A549 (cell line): ENCODE measurements around the gene HS6ST3. TPM values are rescaled to one million over a fixed set of nuclear protein-coding genes. Genes with fewer than 3 reads are reported as not detected.

Experiments used
- ATAC-seq, 2 experiments: fragments of 200-7000 bp in 1 of 2; fragments of >200 bp in 1 of 2; cut with Nextera tagmentation in 1 of 2; cut with Tn5 transposase in 1 of 2; 3 replicates each; pipeline versions ENCODE4 v1.8.0 to v1.9.1; 2018 to 2020; ENCODE audit warnings: mild to moderate bottlenecking in 1 of 2, moderate library complexity in 1 of 2
- CTCF ChIA-PET: fragments of 300-600 bp; sonication (Branson Sonifier 250); formaldehyde crosslinking; extraction: SDS; loops from one replicate; lab custom pipeline; 2021; ENCODE audit warnings: antibody characterized with exemption, inconsistent platforms; lab: Yijun Ruan, JAX
- POLR2A ChIA-PET: fragments of 350-600 bp; formaldehyde crosslinking; extraction: SDS; loops from one replicate; lab custom pipeline; 2021; ENCODE audit warnings: antibody characterized with exemption, inconsistent platforms; lab: Yijun Ruan, JAX
- DNase-seq, 2 experiments: peaks; one replicate each; pipeline versions ENCODE4 v3.0.0 to v3.0.0-alpha.2; 2011 to 2016; ENCODE audit warnings: low read depth in 1 of 2, low spot score in 1 of 2
- FAIRE-seq: peaks from 2 replicates; lab custom pipeline; 2011; peaks lifted over from hg19 to GRCh38; lab: Jason Lieb, UNC
- H3K27ac ChIP-seq, 2 experiments: fragments of >200 bp; sonication (Bioruptor Twin); formaldehyde crosslinking; 3 replicates each; pipeline ENCODE4 v1.5.1; 2016 to 2017
- H3K4me1 ChIP-seq: fragments of >200 bp; sonication (Bioruptor Twin); formaldehyde crosslinking; 3 replicates; pipeline ENCODE4 v1.6.1; 2016
- H3K4me2 ChIP-seq: fragments of >200 bp; sonication (Bioruptor Twin); formaldehyde crosslinking; 3 replicates; pipeline ENCODE4 v1.6.1; 2016
- H3K4me3 ChIP-seq: fragments of >200 bp; sonication (Bioruptor Twin); formaldehyde crosslinking; 3 replicates; pipeline ENCODE4 v1.5.1; 2016
- H3K9me3 ChIP-seq: fragments of >200 bp; sonication (Bioruptor Twin); formaldehyde crosslinking; 3 replicates; pipeline ENCODE4 v1.6.1; 2016
- CBX2 ChIP-seq: fragments of 200-600 bp; sonication (generic); IDR thresholded peaks from 2 replicates; pipeline ENCODE4 v1.6.1; 2016; ENCODE audit warnings: low read depth, mild to moderate bottlenecking, borderline replicate concordance
- CBX8 ChIP-seq: fragments of 200-600 bp; sonication (generic); IDR thresholded peaks from 2 replicates; pipeline ENCODE4 v1.6.1; 2016
- CHD2 ChIP-seq: fragments of 150-350 bp; IDR thresholded peaks from 2 replicates; pipeline ENCODE4 v1.6.1; 2014; ENCODE audit warnings: low read length; ENCODE audit not compliant: partially characterized antibody
- CHD4 ChIP-seq: fragments of 200-600 bp; sonication (generic); IDR thresholded peaks from 2 replicates; pipeline ENCODE4 v1.6.1; 2016; ENCODE audit warnings: antibody characterized with exemption, mild to moderate bottlenecking, borderline replicate concordance
- EHF ChIP-seq: fragments of 250-450 bp; sonication (Bioruptor Pico); IDR thresholded peaks from 2 replicates; pipeline ENCODE4 v1.5.0; 2020; ENCODE audit warnings: mild to moderate bottlenecking
- EP300 ChIP-seq, 2 experiments: fragments of >200 bp; sonication (Bioruptor Twin); formaldehyde crosslinking; IDR thresholded peaks; 2 replicates in 1 of 2; 3 replicates in 1 of 2; pipeline ENCODE4 v1.6.1; 2016 to 2017
- FOSB ChIP-seq: fragments of 250-450 bp; sonication (Bioruptor Pico); IDR thresholded peaks from 2 replicates; pipeline ENCODE4 v1.5.0; 2020; ENCODE audit warnings: mild to moderate bottlenecking, moderate library complexity
- FOSL2 ChIP-seq, 2 experiments: fragments of 450-650 bp in 1 of 2; fragments of >200 bp in 1 of 2; sonication (Bioruptor Twin) in 1 of 2; formaldehyde crosslinking; IDR thresholded peaks; 2 replicates each; pipeline versions ENCODE4 v1.5.0 to v1.6.1; 2016 to 2020; ENCODE audit warnings: mild to moderate bottlenecking in 1 of 2, moderate library complexity in 1 of 2
- FOXS1 ChIP-seq: fragments of 250-450 bp; sonication (Bioruptor Pico); IDR thresholded peaks from 2 replicates; pipeline ENCODE4 v1.5.0; 2020; ENCODE audit warnings: mild to moderate bottlenecking, moderate library complexity
- GATA3 ChIP-seq: IDR thresholded peaks from 2 replicates; pipeline ENCODE4 v1.6.1; 2012; ENCODE audit warnings: borderline replicate concordance
- HEYL ChIP-seq: fragments of 250-450 bp; sonication (Bioruptor Pico); IDR thresholded peaks from 2 replicates; pipeline ENCODE4 v1.8.0; 2021; ENCODE audit warnings: mild to moderate bottlenecking, moderate library complexity
- HOXA7 ChIP-seq: fragments of 250-450 bp; sonication (Bioruptor Pico); IDR thresholded peaks from 2 replicates; pipeline ENCODE4 v1.5.0; 2020; ENCODE audit warnings: mild to moderate bottlenecking, moderate library complexity
- HOXB13 ChIP-seq: fragments of 250-450 bp; sonication (Bioruptor Pico); IDR thresholded peaks from 2 replicates; pipeline ENCODE4 v1.5.0; 2020; ENCODE audit warnings: low read depth, mild to moderate bottlenecking, moderate library complexity
- HOXB5 ChIP-seq: fragments of 250-450 bp; sonication (Bioruptor Pico); IDR thresholded peaks from 2 replicates; pipeline ENCODE4 v1.5.0; 2020; ENCODE audit warnings: mild to moderate bottlenecking, moderate library complexity
- MYC ChIP-seq: IDR thresholded peaks from 2 replicates; pipeline ENCODE4 v1.6.1; 2012; ENCODE audit warnings: mild to moderate bottlenecking, inconsistent platforms, low read length, improper control_type of control experiment, borderline replicate concordance
- NFE2L2 ChIP-seq: fragments of 150-350 bp; conservative IDR thresholded peaks from 2 replicates; pipeline ENCODE4 v1.6.1; 2014; ENCODE audit warnings: low read length
- NPAS2 ChIP-seq: fragments of 250-450 bp; sonication (Bioruptor Pico); IDR thresholded peaks from 2 replicates; pipeline ENCODE4 v1.8.0; 2022; ENCODE audit warnings: mild to moderate bottlenecking, moderate library complexity, borderline replicate concordance
- PHF8 ChIP-seq: fragments of 200-600 bp; sonication (generic); IDR thresholded peaks from 2 replicates; pipeline ENCODE4 v1.6.1; 2016; ENCODE audit warnings: low read depth, mild to moderate bottlenecking, antibody characterized with exemption, moderate library complexity, borderline replicate concordance
- RARB ChIP-seq: fragments of 250-450 bp; sonication (Bioruptor Pico); IDR thresholded peaks from 2 replicates; pipeline ENCODE4 v1.8.0; 2021; ENCODE audit warnings: mild to moderate bottlenecking, moderate library complexity
- RFX5 ChIP-seq: fragments of 450-650 bp; IDR thresholded peaks from 2 replicates; pipeline ENCODE4 v1.7.1; 2014; ENCODE audit warnings: antibody characterized with exemption, mild to moderate bottlenecking, moderate library complexity
- SMC3 ChIP-seq: fragments of >200 bp; sonication (Bioruptor Twin); formaldehyde crosslinking; IDR thresholded peaks from 3 replicates; pipeline ENCODE4 v1.6.1; 2018; ENCODE audit warnings: inconsistent platforms
- TFCP2L1 ChIP-seq: fragments of 250-450 bp; sonication (Bioruptor Pico); IDR thresholded peaks from 2 replicates; pipeline ENCODE4 v1.5.0; 2021; ENCODE audit warnings: mild to moderate bottlenecking
- TP53 ChIP-seq: fragments of 250-450 bp; sonication (Bioruptor Pico); IDR thresholded peaks from 2 replicates; pipeline ENCODE4 v1.5.0; 2021; ENCODE audit warnings: mild to moderate bottlenecking, moderate library complexity
- ZC3H11A ChIP-seq: fragments of 450-650 bp; IDR thresholded peaks from 2 replicates; pipeline ENCODE4 v1.6.1; 2014; ENCODE audit warnings: antibody characterized with exemption, mild to moderate bottlenecking
- WGBS: methylation state at CpG from one replicate; pipeline ENCODE4 v1.1.6; 2017; ENCODE audit errors: missing lambda C conversion rate; 5-methylcytosine and 5-hydroxymethylcytosine counted together
- polyA plus RNA-seq, 4 experiments: library from polyadenylated mRNA; depleted of rRNA in 3 of 4; stranded (reverse); fragments of >200 nt; fragmentation: RNase III in 1 of 4; extraction: RNeasy Plus Mini Kit Qiagen cat#74134 plus additional on column Dnase treatment in 1 of 4; gene quantifications; 2 replicates in 3 of 4; 3 replicates in 1 of 4; pipeline ENCODE4 v1.2.3, GENCODE V29; 2011 to 2017
- TF ChIP-seq, protein P1 (sequence below): fragments of 250-450 bp; sonication (Bioruptor Pico); IDR thresholded peaks from 2 replicates; pipeline ENCODE4 v1.5.0; 2021; ENCODE audit warnings: mild to moderate bottlenecking, moderate library complexity, borderline replicate concordance
- TF ChIP-seq, protein P2 (sequence below): fragments of 150-350 bp; IDR thresholded peaks from 2 replicates; pipeline ENCODE4 v1.6.1; 2014; ENCODE audit warnings: low read depth, mild to moderate bottlenecking, low read length
- TF ChIP-seq, protein P3 (sequence below): IDR thresholded peaks from 2 replicates; pipeline ENCODE4 v1.6.1; 2012
- TF ChIP-seq, protein P4 (sequence below): fragments of 250-450 bp; sonication (Bioruptor Pico); IDR thresholded peaks from 2 replicates; pipeline ENCODE4 v1.5.0; 2020; ENCODE audit warnings: low read depth, mild to moderate bottlenecking, moderate library complexity
- TF ChIP-seq, protein P5 (sequence below): fragments of >200 bp; sonication (Bioruptor Twin); formaldehyde crosslinking; IDR thresholded peaks from 3 replicates; pipeline ENCODE4 v1.6.1; 2016

The HS6ST3 gene
- polyA plus RNA-seq, 2 of the 4 experiments (the other 2 are of a cell fraction) = not detected

DNA sequence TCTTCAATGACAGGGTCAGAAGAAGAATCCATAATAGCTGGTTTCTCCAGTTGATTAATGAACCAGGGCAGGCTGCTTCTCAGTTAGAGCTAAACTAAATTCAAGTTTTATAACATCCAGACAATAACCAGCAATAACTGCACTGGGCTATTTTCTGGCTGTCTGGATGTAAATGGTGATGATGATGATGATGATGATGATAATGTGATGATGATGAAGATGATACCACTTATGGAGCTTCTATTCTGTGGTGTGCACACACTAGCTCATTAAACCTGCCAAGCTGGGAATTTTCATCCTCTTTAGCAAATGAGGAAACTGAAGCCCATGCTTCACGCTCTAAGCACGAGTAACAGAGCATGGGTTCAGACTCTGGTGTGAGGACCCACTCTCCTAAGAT is 772.2 kb downstream of the HS6ST3 start (continued):
- TF ChIP-seq CBX8 = no peak
- TF ChIP-seq FOSB = no peak
- no peak for TF ChIP-seq FOXS1 (CRISPR knock-in tag)
- TF ChIP-seq, protein P1, sequence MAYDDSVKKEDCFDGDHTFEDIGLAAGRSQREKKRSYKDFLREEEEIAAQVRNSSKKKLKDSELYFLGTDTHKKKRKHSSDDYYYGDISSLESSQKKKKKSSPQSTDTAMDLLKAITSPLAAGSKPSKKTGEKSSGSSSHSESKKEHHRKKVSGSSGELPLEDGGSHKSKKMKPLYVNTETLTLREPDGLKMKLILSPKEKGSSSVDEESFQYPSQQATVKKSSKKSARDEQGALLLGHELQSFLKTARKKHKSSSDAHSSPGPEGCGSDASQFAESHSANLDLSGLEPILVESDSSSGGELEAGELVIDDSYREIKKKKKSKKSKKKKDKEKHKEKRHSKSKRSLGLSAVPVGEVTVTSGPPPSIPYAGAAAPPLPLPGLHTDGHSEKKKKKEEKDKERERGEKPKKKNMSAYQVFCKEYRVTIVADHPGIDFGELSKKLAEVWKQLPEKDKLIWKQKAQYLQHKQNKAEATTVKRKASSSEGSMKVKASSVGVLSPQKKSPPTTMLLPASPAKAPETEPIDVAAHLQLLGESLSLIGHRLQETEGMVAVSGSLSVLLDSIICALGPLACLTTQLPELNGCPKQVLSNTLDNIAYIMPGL (CRISPR knock-in tag) = no peak
- TF ChIP-seq GATA3 = no peak

DNA sequence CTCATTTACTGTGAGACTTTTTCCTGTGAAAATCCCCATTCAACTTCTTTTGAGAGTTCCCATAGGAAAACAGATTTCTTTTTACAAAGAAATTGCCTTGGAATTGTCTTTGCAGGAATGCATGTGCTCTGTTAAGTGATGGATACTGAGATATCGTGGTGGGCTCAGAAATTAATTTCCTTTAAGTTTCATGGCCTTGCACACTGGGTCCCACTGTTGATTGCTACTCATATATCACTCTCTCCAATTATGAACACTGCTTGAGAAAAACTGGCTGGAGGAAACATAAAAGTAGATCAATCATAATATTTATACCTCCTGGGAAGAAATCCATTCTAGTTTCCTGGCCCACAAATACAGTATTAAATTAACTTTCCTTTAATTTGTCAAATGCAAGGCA is 773.1 kb downstream of the HS6ST3 start:
- DNase-seq (no peak), ATAC-seq (no peak), FAIRE-seq (no peak)
- ChIA-PET POLR2A (no interaction called here), CTCF (no interaction called here)
- Histone ChIP-seq H3K27ac (no peak overlapping the region), H3K9me3 (no peaks in the 10 kb centered on the region), H3K4me3 (no peak overlapping the region), H3K4me1 (no peaks in the 10 kb centered on the region), H3K4me2 (no peak overlapping the region)
- WGBS = 0% methylated on average over 1 of the region's 1 CpG
- TF ChIP-seq HEYL (no peak), CHD2 (no peak), HOXB5 (CRISPR knock-in tag) (no peak), MYC (no peak)
- TF ChIP-seq, protein P2, sequence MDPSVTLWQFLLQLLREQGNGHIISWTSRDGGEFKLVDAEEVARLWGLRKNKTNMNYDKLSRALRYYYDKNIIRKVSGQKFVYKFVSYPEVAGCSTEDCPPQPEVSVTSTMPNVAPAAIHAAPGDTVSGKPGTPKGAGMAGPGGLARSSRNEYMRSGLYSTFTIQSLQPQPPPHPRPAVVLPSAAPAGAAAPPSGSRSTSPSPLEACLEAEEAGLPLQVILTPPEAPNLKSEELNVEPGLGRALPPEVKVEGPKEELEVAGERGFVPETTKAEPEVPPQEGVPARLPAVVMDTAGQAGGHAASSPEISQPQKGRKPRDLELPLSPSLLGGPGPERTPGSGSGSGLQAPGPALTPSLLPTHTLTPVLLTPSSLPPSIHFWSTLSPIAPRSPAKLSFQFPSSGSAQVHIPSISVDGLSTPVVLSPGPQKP = no peak

DNA sequence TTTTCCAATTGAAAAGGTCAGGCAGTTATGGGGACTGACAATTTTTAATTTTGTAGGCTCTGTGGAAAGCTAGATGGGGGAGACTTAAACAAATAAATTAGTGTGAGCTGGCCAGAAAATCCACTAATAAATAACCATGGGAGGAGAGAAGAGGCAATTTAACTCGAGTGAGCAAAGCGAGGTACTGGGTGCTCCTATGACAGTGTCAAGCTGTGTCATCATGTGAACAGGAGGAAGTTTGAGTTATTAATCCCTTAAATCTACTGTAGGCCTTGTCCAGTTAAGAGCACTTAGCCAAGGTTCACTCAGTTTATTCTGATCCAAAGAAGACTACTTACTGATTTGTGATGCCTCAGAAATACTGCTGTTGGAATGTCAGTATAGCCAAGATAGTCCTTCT is 781.6 kb downstream of the HS6ST3 start:
- POLR2A ChIA-PET = no interaction called here
- Histone ChIP-seq H3K4me1 (no peaks in the 10 kb centered on the region), H3K27ac (no peak overlapping the region)
- no peak for ATAC-seq
- DNase-seq = no peak
- TF ChIP-seq NFE2L2 = no peak
- TF ChIP-seq FOSL2 (IDR thresholded peaks at IDR 0.05) = no peak
- no peak for TF ChIP-seq FOSL2 (CRISPR knock-in tag; IDR thresholded peaks at IDR 0.05)
- TF ChIP-seq RFX5 = no peak
- no peak for TF ChIP-seq PHF8
- TF ChIP-seq CHD2 = no peak
- no peak for TF ChIP-seq GATA3
- TF ChIP-seq RARB (CRISPR knock-in tag) = no peak
- TF ChIP-seq HOXA7 (CRISPR knock-in tag) = no peak
- no peak for TF ChIP-seq HEYL
- TF ChIP-seq, all 56 proteins: peak for 0
- Histone ChIP-seq H3K4me3 (no peak overlapping the region), H3K4me2 (no peak overlapping the region), H3K9me3 (no peaks in the 10 kb centered on the region)
- WGBS = 0% methylated on average over 2 of the region's 2 CpGs
- FAIRE-seq = no peak
- CTCF ChIA-PET = no interaction called here

DNA sequence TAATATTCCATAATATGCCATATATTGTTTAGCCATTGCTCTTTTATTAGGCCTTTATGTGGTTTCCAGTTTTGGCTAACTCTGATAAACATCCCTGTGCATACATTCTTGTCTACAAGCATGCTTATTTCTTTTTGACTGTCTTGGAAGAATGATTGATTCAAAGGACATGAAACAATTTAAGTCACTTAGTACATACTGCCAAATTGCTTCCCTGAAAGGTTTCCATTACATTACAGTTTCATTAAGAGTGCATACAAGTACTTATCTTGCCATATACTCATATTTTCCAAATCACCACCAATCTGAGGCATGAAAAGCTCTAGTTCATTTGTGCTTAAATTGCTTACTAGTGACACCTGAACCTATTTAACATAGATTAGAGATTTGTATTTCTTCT is 790.5 kb downstream of the HS6ST3 start:
- Histone ChIP-seq H3K4me2 (no peak overlapping the region), H3K9me3 (no peaks in the 10 kb centered on the region), H3K27ac (no peak overlapping the region), H3K4me1 (no peaks in the 10 kb centered on the region), H3K4me3 (no peak overlapping the region)
- no peak for FAIRE-seq
- no peak for ATAC-seq
- TF ChIP-seq GATA3 (no peak), ZC3H11A (no peak), TP53 (CRISPR knock-in tag) (no peak), EHF (CRISPR knock-in tag) (no peak), RFX5 (no peak), HEYL (no peak), CBX2 (no peak), HOXB5 (CRISPR knock-in tag) (no peak), FOSL2 (IDR thresholded peaks at IDR 0.05) (no peak), FOSL2 (CRISPR knock-in tag; IDR thresholded peaks at IDR 0.05) (no peak), HOXB13 (CRISPR knock-in tag) (no peak), SMC3 (no peak), EP300 (IDR thresholded peaks at IDR 0.05) (no peak), TFCP2L1 (no peak), CHD4 (no peak), NPAS2 (CRISPR knock-in tag) (no peak)
- TF ChIP-seq, protein P3, sequence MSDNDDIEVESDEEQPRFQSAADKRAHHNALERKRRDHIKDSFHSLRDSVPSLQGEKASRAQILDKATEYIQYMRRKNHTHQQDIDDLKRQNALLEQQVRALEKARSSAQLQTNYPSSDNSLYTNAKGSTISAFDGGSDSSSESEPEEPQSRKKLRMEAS = no peak
- TF ChIP-seq, protein P4, sequence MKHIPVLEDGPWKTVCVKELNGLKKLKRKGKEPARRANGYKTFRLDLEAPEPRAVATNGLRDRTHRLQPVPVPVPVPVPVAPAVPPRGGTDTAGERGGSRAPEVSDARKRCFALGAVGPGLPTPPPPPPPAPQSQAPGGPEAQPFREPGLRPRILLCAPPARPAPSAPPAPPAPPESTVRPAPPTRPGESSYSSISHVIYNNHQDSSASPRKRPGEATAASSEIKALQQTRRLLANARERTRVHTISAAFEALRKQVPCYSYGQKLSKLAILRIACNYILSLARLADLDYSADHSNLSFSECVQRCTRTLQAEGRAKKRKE = no peak
- TF ChIP-seq, protein P5, sequence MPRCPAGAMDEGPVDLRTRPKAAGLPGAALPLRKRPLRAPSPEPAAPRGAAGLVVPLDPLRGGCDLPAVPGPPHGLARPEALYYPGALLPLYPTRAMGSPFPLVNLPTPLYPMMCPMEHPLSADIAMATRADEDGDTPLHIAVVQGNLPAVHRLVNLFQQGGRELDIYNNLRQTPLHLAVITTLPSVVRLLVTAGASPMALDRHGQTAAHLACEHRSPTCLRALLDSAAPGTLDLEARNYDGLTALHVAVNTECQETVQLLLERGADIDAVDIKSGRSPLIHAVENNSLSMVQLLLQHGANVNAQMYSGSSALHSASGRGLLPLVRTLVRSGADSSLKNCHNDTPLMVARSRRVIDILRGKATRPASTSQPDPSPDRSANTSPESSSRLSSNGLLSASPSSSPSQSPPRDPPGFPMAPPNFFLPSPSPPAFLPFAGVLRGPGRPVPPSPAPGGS = no peak
- no peak for DNase-seq
- ChIA-PET POLR2A (no interaction called here), CTCF (no interaction called here)
